PC-3 (cell line): Measurements from ENCODE around the gene TMEM267. TPM values are rescaled to one million over a fixed set of nuclear protein-coding genes. Genes with fewer than 3 reads are reported as not detected.
"Not testable (repeated sequence)": the region's sequence is repeated elsewhere in the genome, so short reads cannot be mapped to it uniquely, and the experiment has no call there.

Experiments
- ATAC-seq: fragments of 200-7000 bp; cut with Tn5 transposase; 2 replicates; pipeline ENCODE4 v1.9.1; 2020; ENCODE audit warnings: mild to moderate bottlenecking, moderate library complexity
- BruUV-seq: library from RNA; stranded (reverse); fragments of 400-500 nt; replicated peaks from 2 replicates; lab custom pipeline; 2021; lab: Mats Ljungman, UMichigan
- CTCF ChIA-PET: fragments of 300-600 bp; sonication (Branson Sonifier 250); formaldehyde crosslinking; loops from one replicate; lab custom pipeline; 2022; ENCODE audit warnings: antibody characterized with exemption; lab: Charles Lee
- POLR2A ChIA-PET: fragments of 300-600 bp; sonication (Branson Sonifier 250); formaldehyde crosslinking; loops from one replicate; lab custom pipeline; 2022; ENCODE audit warnings: antibody characterized with exemption; ENCODE audit not compliant: unreplicated experiment; lab: Charles Lee
- DNase-seq: peaks from one replicate; pipeline ENCODE4 v3.0.0-alpha.2; 2015
- H2AFZ ChIP-seq: fragments of 300-600 bp; sonication (generic); 2 replicates; pipeline ENCODE4 v1.6.0; 2016; ENCODE audit warnings: antibody characterized with exemption, low read length
- H3F3A ChIP-seq: fragments of 300-600 bp; sonication (generic); one replicate; pipeline ENCODE4 v1.6.0; 2017; ENCODE audit warnings: antibody characterized with exemption, low read length, control low read depth, mild to moderate bottlenecking; ENCODE audit not compliant: unreplicated experiment
- H3K27ac ChIP-seq: fragments of 300-600 bp; sonication (generic); 2 replicates; pipeline ENCODE4 v1.5.1; 2016; ENCODE audit warnings: mild to moderate bottlenecking, low read length
- H3K27me3 ChIP-seq: fragments of 300-600 bp; sonication (generic); 2 replicates; pipeline ENCODE4 v1.6.1; 2016; ENCODE audit warnings: low read length, mixed read lengths
- H3K36me3 ChIP-seq: fragments of 300-600 bp; sonication (generic); 2 replicates; pipeline ENCODE4 v1.6.1; 2016; ENCODE audit warnings: low read depth, mixed run types, low read length, mixed read lengths
- H3K4me1 ChIP-seq: fragments of 300-600 bp; sonication (generic); 2 replicates; pipeline ENCODE4 v1.5.1; 2016; ENCODE audit warnings: low read length; ENCODE audit not compliant: insufficient read depth
- H3K4me2 ChIP-seq: fragments of 300-600 bp; sonication (generic); 2 replicates; pipeline ENCODE4 v1.6.0; 2016; ENCODE audit warnings: low read length
- H3K4me3 ChIP-seq: fragments of 300-600 bp; sonication (generic); 2 replicates; pipeline ENCODE4 v1.5.1; 2016; ENCODE audit warnings: mild to moderate bottlenecking, low read length, mixed read lengths
- H3K79me2 ChIP-seq: fragments of 300-600 bp; sonication (generic); 2 replicates; pipeline ENCODE4 v1.6.1; 2017; ENCODE audit warnings: low read length, mixed read lengths
- H3K9ac ChIP-seq: fragments of 300-600 bp; sonication (generic); 2 replicates; pipeline ENCODE4 v1.6.0; 2016; ENCODE audit warnings: mild to moderate bottlenecking, low read length
- H3K9me2 ChIP-seq: fragments of 300-600 bp; sonication (generic); replicated peaks from 2 replicates; pipeline ENCODE4 v1.6.1; 2016; ENCODE audit warnings: mixed run types, low read length, mixed read lengths
- H3K9me3 ChIP-seq: fragments of 300-600 bp; sonication (generic); 2 replicates; pipeline ENCODE4 v1.6.1; 2016; ENCODE audit warnings: low read length, mixed read lengths
- H4K20me1 ChIP-seq: fragments of 300-600 bp; sonication (generic); 2 replicates; pipeline ENCODE4 v1.6.1; 2016; ENCODE audit warnings: low read length, mixed read lengths
- CTCF ChIP-seq: fragments of 300-600 bp; sonication (generic); conservative IDR thresholded peaks from 2 replicates; pipeline ENCODE4 v1.5.1; 2017; ENCODE audit warnings: antibody characterized with exemption, low read depth, mild to moderate bottlenecking, low read length
- EZH2 ChIP-seq: fragments of 300-600 bp; sonication (generic); IDR thresholded peaks from one replicate; pipeline ENCODE4 v1.6.1; 2017; ENCODE audit warnings: antibody characterized with exemption, mild to moderate bottlenecking, low read length; ENCODE audit not compliant: unreplicated experiment
- EZH2phosphoT487 ChIP-seq: fragments of 300-600 bp; sonication (generic); IDR thresholded peaks from 2 replicates; pipeline ENCODE4 v1.6.1; 2018; ENCODE audit warnings: mild to moderate bottlenecking, antibody characterized with exemption, low read length, borderline replicate concordance
- intact Hi-C: fragments of 100-400 bp; cut with micrococcal nuclease; formaldehyde crosslinking; loops from 2 replicates; pipeline ENCODE4 v1.9.0; 2023
- total RNA-seq: library from RNA; depleted of rRNA; stranded (reverse); fragments of >200 nt; gene quantifications from 2 replicates; pipeline ENCODE4 v1.2.3, GENCODE V29; 2014

The TMEM267 gene
- total RNA-seq, 1 experiment from 2014 or later, result 10.0 TPM

- H3K4me3 ChIP-seq, result no peak overlapping the region
- ChIA-PET CTCF (no interaction called here), POLR2A (no interaction called here)
- H3K9ac ChIP-seq, result no peak overlapping the region
- no peaks in the 10 kb centered on the region for H3K9me2 ChIP-seq
- no peaks in the 10 kb centered on the region for H3K36me3 ChIP-seq
- no peak overlapping the region for H2AFZ ChIP-seq
- H3K9me3 ChIP-seq, result no peaks in the 10 kb centered on the region
- H3K4me1 ChIP-seq, result no peaks in the 10 kb centered on the region
- no peaks in the 10 kb centered on the region for H3K27me3 ChIP-seq
- BruUV-seq, result no TSS peak
- TF ChIP-seq EZH2phosphoT487 (no peak), CTCF (no peak), EZH2 (no peak)
- no peaks in the 10 kb centered on the region for H3F3A ChIP-seq
- H3K27ac ChIP-seq, result no peak overlapping the region
- H4K20me1 ChIP-seq, result no peaks in the 10 kb centered on the region
- H3K79me2 ChIP-seq, result no peaks in the 10 kb centered on the region
- no peak overlapping the region for H3K4me2 ChIP-seq
- ATAC-seq (no peak), DNase-seq (no peak)
- intact Hi-C loops, result no loop called here
Observed at GRCh38 chr5:43409809-43410271, 73.8 kb downstream of the TMEM267 start.

- H3K9me2 ChIP-seq, H3F3A ChIP-seq, CTCF ChIA-PET, H3K4me1 ChIP-seq, H3K4me3 ChIP-seq, H2AFZ ChIP-seq, DNase-seq, POLR2A ChIA-PET, H3K27me3 ChIP-seq, H3K4me2 ChIP-seq, H3K9ac ChIP-seq, H4K20me1 ChIP-seq, H3K27ac ChIP-seq, H3K9me3 ChIP-seq, H3K79me2 ChIP-seq, H3K36me3 ChIP-seq, intact Hi-C loops, ATAC-seq, BruUV-seq: not testable (repeated sequence)
Observed at GRCh38 chr5:43402524-43403066, 81.1 kb downstream of the TMEM267 start.

- Histone ChIP-seq H2AFZ (no peak overlapping the region), H3K79me2 (0 out of 2 replicates have a peak, but pooled peaks cover 6% of the 10 kb centered on the region), H3K4me1 (peaks cover 8% of the 10 kb centered on the region; the same call in 1 of the 2 replicates), H3K36me3 (no peaks in the 10 kb centered on the region), H3K4me3 (no peak overlapping the region), H3K9me2 (no peaks in the 10 kb centered on the region), H3F3A (no peaks in the 10 kb centered on the region), H3K9me3 (no peaks in the 10 kb centered on the region), H3K27ac (no peak overlapping the region), H3K4me2 (no peak overlapping the region), H4K20me1 (no peaks in the 10 kb centered on the region), H3K9ac (no peak overlapping the region), H3K27me3 (no peaks in the 10 kb centered on the region)
- CTCF ChIA-PET, result interaction anchor here (1.0 kb wide), 1 partner anchor 82 kb away, joined by 5 read pairs; the partner anchor contains the start of gene TMEM267
- ATAC-seq (peak; percentile 54; the same call in 1 of the 2 replicates), DNase-seq (peak; percentile 43)
- TF ChIP-seq EZH2phosphoT487, result no peak
- peak; percentile 51 for TF ChIP-seq CTCF
- TF ChIP-seq EZH2, result no peak
- no TSS peak for BruUV-seq
- intact Hi-C loops, result no loop called here
- POLR2A ChIA-PET, result no interaction called here
Observed at GRCh38 chr5:43401827-43402226, 81.8 kb downstream of the TMEM267 start.
